HepG2 (cell line): Measurements from ENCODE around the gene FN1. TPM values are rescaled to one million over a fixed set of nuclear protein-coding genes. Genes with fewer than 3 reads are reported as not detected.

Experiments used
- ATAC-seq: fragments of 200-7000 bp; cut with Tn5 transposase; 3 replicates; pipeline ENCODE4 v1.9.1; 2020; ENCODE audit warnings: mild to moderate bottlenecking, moderate library complexity
- BruUV-seq: library from RNA; stranded (reverse); fragments of 400-500 nt; replicated peaks from 2 replicates; lab custom pipeline; 2021; lab: Mats Ljungman, UMichigan
- CTCF ChIA-PET: fragments of 300-600 bp; formaldehyde crosslinking; extraction: SDS; loops from one replicate; lab custom pipeline; 2021; ENCODE audit warnings: low total read pairs, inconsistent platforms, low intra/inter-chr PET ratio; lab: Yijun Ruan, JAX
- POLR2A ChIA-PET: fragments of 350-600 bp; sonication (Branson Sonifier 250); formaldehyde crosslinking; loops from one replicate; lab custom pipeline; 2020; ENCODE audit warnings: antibody characterized with exemption, inconsistent platforms; lab: Yijun Ruan, JAX
- DNase-seq: peaks from one replicate; pipeline ENCODE4 v3.0.0-alpha.2; 2015; ENCODE audit warnings: low spot score
- FAIRE-seq: peaks from 3 replicates; lab custom pipeline; 2011; peaks lifted over from hg19 to GRCh38; lab: Jason Lieb, UNC
- H2AFZ ChIP-seq: one replicate; pipeline ENCODE4 v1.6.1; 2011; ENCODE audit warnings: low read length, inconsistent platforms
- H3K27ac ChIP-seq: fragments of 300-600 bp; 3 replicates; pipeline ENCODE4 v1.8.0; 2011; ENCODE audit warnings: mixed run types, mild to moderate bottlenecking, mixed read lengths, low read length, inconsistent platforms; ENCODE audit not compliant: insufficient read depth; ENCODE audit errors: extremely low read length
- H3K27me3 ChIP-seq, 2 experiments: fragments of 200-600 bp in 1 of 2; 2 replicates in 1 of 2; 3 replicates in 1 of 2; pipeline versions ENCODE4 v1.6.0 to v1.8.0; 2011; ENCODE audit warnings: low read length in 2 of 2, mild to moderate bottlenecking in 2 of 2, moderate library complexity in 2 of 2, inconsistent platforms in 1 of 2; ENCODE audit not compliant: insufficient read depth in 2 of 2, control insufficient read depth in 1 of 2
- H3K36me3 ChIP-seq, 2 experiments: fragments of 200-600 bp in 1 of 2; replicated peaks in 1 of 2; 2 replicates in 1 of 2; 3 replicates in 1 of 2; pipeline versions ENCODE4 v1.5.1 to v1.8.0; 2011; ENCODE audit warnings: low read length in 2 of 2, inconsistent platforms in 1 of 2; ENCODE audit not compliant: insufficient read depth in 2 of 2, control insufficient read depth in 1 of 2
- H3K4me1 ChIP-seq: 2 replicates; pipeline ENCODE4 v1.5.1; 2012; ENCODE audit warnings: low read length, inconsistent platforms; ENCODE audit not compliant: insufficient read depth
- H3K4me2 ChIP-seq: 2 replicates; pipeline ENCODE4 v1.6.0; 2011; ENCODE audit warnings: low read depth, low read length, inconsistent platforms
- H3K4me3 ChIP-seq, 3 experiments: fragments of 200-600 bp in 1 of 3; sonication (generic), shearing (Covaris generic) in 1 of 3; replicated peaks in 1 of 3; 2 replicates each; pipeline ENCODE4 v1.5.1; 2011 to 2016; ENCODE audit warnings: low read length in 3 of 3, inconsistent platforms in 2 of 3, low read depth in 2 of 3, mild to moderate bottlenecking in 2 of 3, control low read depth in 1 of 3, mixed read lengths in 1 of 3; ENCODE audit not compliant: insufficient read depth in 1 of 3
- H3K79me2 ChIP-seq: one replicate; pipeline ENCODE4 v1.6.1; 2011; ENCODE audit warnings: low read length, inconsistent platforms; ENCODE audit not compliant: insufficient read depth
- H3K9ac ChIP-seq: 2 replicates; pipeline ENCODE4 v1.6.0; 2011; ENCODE audit warnings: mild to moderate bottlenecking, low read depth, low read length, inconsistent platforms; ENCODE audit not compliant: insufficient read depth
- H3K9me3 ChIP-seq: 2 replicates; pipeline ENCODE4 v1.5.1; 2012; ENCODE audit warnings: mild to moderate bottlenecking, low read length
- H4K20me1 ChIP-seq: 2 replicates; pipeline ENCODE4 v1.6.0; 2011; ENCODE audit warnings: inconsistent platforms, mild to moderate bottlenecking, low read length, moderate library complexity; ENCODE audit not compliant: insufficient read depth
- CEBPB ChIP-seq: IDR thresholded peaks from 2 replicates; pipeline ENCODE4 v1.6.1; 2011; ENCODE audit warnings: low read depth, low read length, improper control_type of control experiment, borderline replicate concordance
- FOSL2 ChIP-seq: sonication (generic); formaldehyde crosslinking; IDR thresholded peaks from 2 replicates; pipeline ENCODE4 v1.4.0; 2020; ENCODE audit warnings: missing genetic modification reagents
- RAD21 ChIP-seq: fragments of 450-650 bp; formaldehyde crosslinking; IDR thresholded peaks from 2 replicates; pipeline ENCODE4 v1.5.0; 2020; ENCODE audit warnings: mild to moderate bottlenecking
- RBFOX2 ChIP-seq: fragments of 200-400 bp; formaldehyde crosslinking; IDR thresholded peaks from 2 replicates; pipeline ENCODE4 v1.6.1; 2017; ENCODE audit warnings: low read depth, mild to moderate bottlenecking, low read length
- ZNF3 ChIP-seq: IDR thresholded peaks from 2 replicates; pipeline ENCODE4 v1.7.0; 2017; ENCODE audit warnings: inconsistent platforms
- WGBS: methylation state at CpG from one replicate; pipeline ENCODE4 v1.1.6; 2017; ENCODE audit warnings: low lambda C conversion rate; 5-methylcytosine and 5-hydroxymethylcytosine counted together
- in situ Hi-C: cut with HindIII; loops from 2 replicates; pipeline ENCODE4 v1.10.0; 2017; ENCODE audit warnings: low pct_unique_long_range_greater_than_20kb; ENCODE audit not compliant: extremely low pct_ligation_motif_present
- intact Hi-C: fragments of 100-400 bp; cut with micrococcal nuclease; formaldehyde crosslinking; loops from one replicate; pipeline ENCODE4 v1.10.0; 2022; ENCODE audit not compliant: unreplicated experiment
- polyA plus RNA-seq, 8 experiments: library from polyadenylated mRNA; depleted of rRNA in 3 of 8; stranded (reverse) in 7 of 8; unstranded in 1 of 8; fragments of >200 nt; fragmentation: Illumina TruSeq in 4 of 8; extraction: Trizol in 4 of 8; gene quantifications; 2 replicates each; pipeline versions ENCODE4 v1.2.1 to v1.2.3, GENCODE V29; 2011 to 2016; ENCODE audit warnings: low read depth in 4 of 8, missing spikeins in 1 of 8, mixed read lengths in 1 of 8; ENCODE audit not compliant: insufficient read depth in 1 of 8
- total RNA-seq, 5 experiments: library from RNA; depleted of rRNA; stranded (reverse); fragments of >200 nt; fragmentation: Illumina TruSeq; extraction: Trizol; gene quantifications; 2 replicates each; pipeline ENCODE4 v1.2.3, GENCODE V29; 2016; ENCODE audit warnings: low read depth in 1 of 5

Gene FN1
- total and polyA plus RNA-seq, 2 of the 13 experiments (the other 11 are each of a cell fraction or from before 2014, with no cell fraction given) = 1,847 to 6,471 TPM

DNA sequence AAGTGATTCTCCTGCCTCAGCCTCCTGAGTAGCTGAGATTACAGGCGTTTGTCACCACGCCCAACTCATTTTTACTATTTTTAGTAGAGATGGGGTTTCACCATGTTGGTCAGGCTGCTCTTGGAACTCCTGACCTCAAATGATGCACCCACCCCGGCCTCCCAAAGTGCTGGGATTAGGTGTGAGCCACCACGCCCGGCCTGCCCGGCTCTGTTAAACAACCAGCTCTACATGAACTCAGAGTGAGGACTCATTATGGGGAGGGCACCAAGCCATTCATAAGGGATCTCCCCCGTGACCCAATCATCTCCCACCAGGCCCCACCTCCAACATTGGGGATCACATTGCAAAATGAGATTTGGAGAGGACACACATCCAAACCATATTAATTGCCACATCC lies 115.2 kb downstream of the FN1 start:
- Histone ChIP-seq H3K27ac (no peak overlapping the region), H3K36me3 (peaks cover 30 to 70% of the 10 kb centered on the region in 2 experiments), H2AFZ (no peak overlapping the region), H3K79me2 (peaks cover 50% of the 10 kb centered on the region), H3K27me3 (no peaks in the 10 kb centered on the region), H3K4me1 (peaks cover 8% of the 10 kb centered on the region), H3K4me2 (no peak overlapping the region), H3K9me3 (no peaks in the 10 kb centered on the region), H3K9ac (no peak overlapping the region), H4K20me1 (no peaks in the 10 kb centered on the region; the same call in 1 of the 2 replicates), H3K4me3 (no peak overlapping the region)
- ChIA-PET POLR2A (interaction anchor here (2.3 kb wide), 1 partner anchor 9 kb away, joined by 10 read pairs; the partner anchor contains the start of gene ATIC), CTCF (no interaction called here)
- no peak for DNase-seq
- over 99% methylated on average over 7 of the region's 7 CpGs for WGBS
- intact Hi-C loops = no loop called here
- in situ Hi-C loops = no loop called here
- BruUV-seq = no TSS peak
- TF ChIP-seq ZNF3 (CRISPR knock-in tag) = no peak
- TF ChIP-seq RBFOX2 = 0 out of 2 replicates have a peak, but pooled peaks have one; percentile 24
- ATAC-seq = peak; percentile 31; the same call in 1 of the 3 replicates
- FAIRE-seq = no peak

DNA sequence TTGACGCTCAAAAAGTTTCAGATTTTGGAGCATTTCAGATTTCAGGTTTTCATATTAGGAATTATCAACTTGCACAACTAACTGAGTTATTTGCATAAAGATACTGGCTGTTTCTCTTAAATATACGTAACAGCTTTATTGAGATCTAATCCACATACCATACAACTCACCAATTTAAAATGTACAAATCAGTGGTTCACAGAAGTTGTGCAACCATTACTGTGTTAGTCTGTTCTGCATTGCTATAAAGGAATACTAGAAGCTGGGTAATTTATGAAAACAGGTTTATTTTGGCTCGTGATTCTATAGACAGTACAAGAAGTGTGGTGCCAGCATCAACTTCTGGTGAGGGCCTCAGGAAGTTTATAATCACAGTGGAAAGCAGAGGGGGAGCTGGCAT lies 115.8 kb downstream of the FN1 start:
- Histone ChIP-seq H3K27me3 (no peaks in the 10 kb centered on the region), H3K9me3 (no peaks in the 10 kb centered on the region), H3K9ac (no peak overlapping the region), H4K20me1 (no peaks in the 10 kb centered on the region; the same call in 1 of the 2 replicates), H3K79me2 (peaks cover 54% of the 10 kb centered on the region), H2AFZ (no peak overlapping the region), H3K27ac (no peak overlapping the region), H3K4me2 (no peak overlapping the region), H3K4me3 (no peak overlapping the region), H3K4me1 (peaks cover 14% of the 10 kb centered on the region), H3K36me3 (peaks cover 27 to 68% of the 10 kb centered on the region in 2 experiments)
- 96% methylated on average over 3 of the region's 3 CpGs for WGBS
- DNase-seq (no peak), FAIRE-seq (no peak), ATAC-seq (no peak)
- POLR2A ChIA-PET = interaction anchor here (2.3 kb wide), 1 partner anchor 8 kb away, joined by 10 read pairs; the partner anchor contains the start of gene ATIC
- TF ChIP-seq CEBPB (0 out of 2 replicates have a peak, but pooled peaks have one; percentile 37), FOSL2 (CRISPR knock-in tag) (no peak), RAD21 (no peak)
- in situ Hi-C loops (no loop called here), intact Hi-C loops (no loop called here)
- no TSS peak for BruUV-seq
- CTCF ChIA-PET = no interaction called here
